Spinal cord (tissue), 10 donors: ENCODE measurements around the gene RPA1. TPM values are rescaled to one million over a fixed set of nuclear protein-coding genes. Genes with fewer than 3 reads are reported as not detected.
A peak's percentile ranks its signal among the peaks of the same experiment; 100 is the strongest.

Source experiments
- DNase-seq, 6 donors: peaks; one replicate each; pipeline versions ENCODE4 v3.0.0 to v3.0.0-alpha.2; 2013 to 2015; ENCODE audit warnings: low spot score in 6 of 6, low read depth in 4 of 6
- H3K27ac ChIP-seq: one replicate; pipeline ENCODE4 v1.5.1; 2013; ENCODE audit warnings: low read depth, low read length, control low read depth
- H3K27me3 ChIP-seq: one replicate; pipeline ENCODE4 v1.6.1; 2013; ENCODE audit warnings: low read length; ENCODE audit not compliant: control insufficient read depth, insufficient read depth
- H3K36me3 ChIP-seq: one replicate; pipeline ENCODE4 v1.6.1; 2013; ENCODE audit warnings: low read length; ENCODE audit not compliant: control insufficient read depth, insufficient read depth
- H3K4me1 ChIP-seq: one replicate; pipeline ENCODE4 v1.6.1; 2013; ENCODE audit warnings: low read length; ENCODE audit not compliant: control insufficient read depth, insufficient read depth
- H3K4me3 ChIP-seq: one replicate; pipeline ENCODE4 v1.5.1; 2013; ENCODE audit warnings: low read depth, low read length, control low read depth
- H3K9me3 ChIP-seq: one replicate; pipeline ENCODE4 v1.6.1; 2013; ENCODE audit warnings: low read length; ENCODE audit not compliant: control insufficient read depth, insufficient read depth
- WGBS: methylation state at CpG from one replicate; pipeline ENCODE4 v1.1.5; 2013; ENCODE audit warnings: missing lambda C conversion rate; ENCODE audit not compliant: insufficient coverage; 5-methylcytosine and 5-hydroxymethylcytosine counted together
- polyA plus RNA-seq, 2 donors: library from polyadenylated mRNA; unstranded; fragments of 120-200 nt; gene quantifications; one replicate each; pipeline ENCODE4 v1.2.1, GENCODE V29; 2013; ENCODE audit not compliant: insufficient read length in 2 of 2
- total RNA-seq, 2 donors: library from RNA; depleted of rRNA in 1 of 2; stranded (reverse); fragments of 120-200 nt in 1 of 2; fragments of >200 nt in 1 of 2; gene quantifications; one replicate each; pipeline versions ENCODE4 v1.2.3 to v1.2.4, GENCODE V29; 2013 to 2014
- donor health status: healthy.

RPA1 gene
- total and polyA plus RNA-seq, 4 donors = 25.2 to 89.5 (median 58.1) TPM

- Histone ChIP-seq H3K9me3 (no peaks in the 10 kb centered on the region), H3K4me1 (peaks cover 54% of the 10 kb centered on the region), H3K27me3 (no peaks in the 10 kb centered on the region), H3K36me3 (peaks cover 14% of the 10 kb centered on the region), H3K27ac (no peak overlapping the region), H3K4me3 (no peak overlapping the region)
- WGBS = 90% methylated on average over 21 of the region's 21 CpGs
- DNase-seq = no peak
Observed at GRCh38 chr17:1942666-1943435, 113.0 kb downstream of the RPA1 start.

GRCh38 chr17:1943436-1943831, 113.6 kb downstream of the RPA1 start:
- DNase-seq = no peak
- Histone ChIP-seq H3K4me3 (no peak overlapping the region), H3K27ac (no peak overlapping the region), H3K4me1 (peaks cover 59% of the 10 kb centered on the region), H3K27me3 (no peaks in the 10 kb centered on the region), H3K36me3 (peaks cover 14% of the 10 kb centered on the region), H3K9me3 (no peaks in the 10 kb centered on the region)
- WGBS = 57% methylated on average over 11 of the region's 11 CpGs

- DNase-seq = no peak
- H3K36me3 ChIP-seq = peaks cover 10% of the 10 kb centered on the region
- 88% methylated on average over 8 of the region's 12 CpGs for WGBS
- no peak overlapping the region for H3K27ac ChIP-seq
- no peak overlapping the region for H3K4me3 ChIP-seq
- peaks cover 44% of the 10 kb centered on the region for H3K4me1 ChIP-seq
- no peaks in the 10 kb centered on the region for H3K27me3 ChIP-seq
- H3K9me3 ChIP-seq = no peaks in the 10 kb centered on the region
Observed at GRCh38 chr17:1945621-1946020, 115.8 kb downstream of the RPA1 start.

- H3K27ac ChIP-seq = no peak overlapping the region
- H3K36me3 ChIP-seq = peaks cover 10% of the 10 kb centered on the region
- no peaks in the 10 kb centered on the region for H3K27me3 ChIP-seq
- no peaks in the 10 kb centered on the region for H3K9me3 ChIP-seq
- H3K4me1 ChIP-seq = peaks cover 38% of the 10 kb centered on the region
- WGBS = 84% methylated on average over 20 of the region's 20 CpGs
- no peak for DNase-seq
- no peak overlapping the region for H3K4me3 ChIP-seq
Observed at GRCh38 chr17:1946021-1946932, 116.5 kb downstream of the RPA1 start.

GRCh38 chr17:1947229-1947742, 117.5 kb downstream of the RPA1 start:
- H3K36me3 ChIP-seq = peaks cover 10% of the 10 kb centered on the region
- DNase-seq = peak in 2 of 6 donors; percentile 48 to 66
- no peak overlapping the region for H3K27ac ChIP-seq
- H3K9me3 ChIP-seq = no peaks in the 10 kb centered on the region
- H3K4me1 ChIP-seq = peaks cover 28% of the 10 kb centered on the region
- H3K4me3 ChIP-seq = no peak overlapping the region
- WGBS = 42% methylated on average over 22 of the region's 22 CpGs
- no peaks in the 10 kb centered on the region for H3K27me3 ChIP-seq

- Histone ChIP-seq H3K27ac (no peak overlapping the region), H3K9me3 (no peaks in the 10 kb centered on the region), H3K36me3 (peaks cover 7% of the 10 kb centered on the region), H3K4me1 (peaks cover 21% of the 10 kb centered on the region), H3K27me3 (no peaks in the 10 kb centered on the region), H3K4me3 (no peak overlapping the region)
- WGBS = 69% methylated on average over 20 of the region's 22 CpGs
- no peak for DNase-seq
Observed at GRCh38 chr17:1947743-1948516, 118.1 kb downstream of the RPA1 start.

GRCh38 chr17:1948517-1948825, 118.7 kb downstream of the RPA1 start:
- DNase-seq = no peak
- no peaks in the 10 kb centered on the region for H3K9me3 ChIP-seq
- 92% methylated on average over 4 of the region's 14 CpGs for WGBS
- H3K36me3 ChIP-seq = peaks cover 5% of the 10 kb centered on the region
- H3K27me3 ChIP-seq = no peaks in the 10 kb centered on the region
- H3K4me3 ChIP-seq = no peak overlapping the region
- peaks cover 16% of the 10 kb centered on the region for H3K4me1 ChIP-seq
- no peak overlapping the region for H3K27ac ChIP-seq
